Lower leg skin (tissue), 4 donors: ENCODE measurements around the gene TMEM181. TPM values are rescaled to one million over a fixed set of nuclear protein-coding genes. Genes with fewer than 3 reads are reported as not detected.

Source experiments
- DNase-seq, 2 donors: peaks; one replicate each; pipeline ENCODE4 v3.0.0-alpha.2; 2019; ENCODE audit warnings: low spot score in 2 of 2
- H3K4me3 ChIP-seq: fragments of 200-600 bp; sonication (generic); 2 replicates; pipeline ENCODE4 v1.5.1; 2017; ENCODE audit warnings: mild to moderate bottlenecking, low read depth; ENCODE audit not compliant: poor library complexity, severe bottlenecking
- POLR2A ChIP-seq, 2 donors: fragments of 450-650 bp; IDR thresholded peaks; one replicate each; pipeline ENCODE4 v1.6.1; 2016 to 2017; ENCODE audit warnings: antibody characterized with exemption in 2 of 2, mild to moderate bottlenecking in 1 of 2, moderate library complexity in 1 of 2
- WGBS, 2 donors: methylation state at CpG; one replicate each; pipeline ENCODE4 v1.1.5; 2018; 5-methylcytosine and 5-hydroxymethylcytosine counted together
- intact Hi-C: fragments of 100-400 bp; cut with DNase I; formaldehyde crosslinking; loops from one replicate; pipeline ENCODE4 v1.15.0; 2023; ENCODE audit warnings: low total_unique reads
- total RNA-seq, 4 donors: library from RNA; depleted of rRNA; stranded (reverse); fragments of >200 nt; gene quantifications; one replicate each; pipeline ENCODE4 v1.1.0, GENCODE V29; 2016
- TF ChIP-seq, protein P1 (sequence below), 3 donors: fragments of 450-650 bp; IDR thresholded peaks; one replicate each; pipeline ENCODE4 v1.5.1; 2016; ENCODE audit warnings: antibody characterized with exemption in 3 of 3, mild to moderate bottlenecking in 3 of 3, moderate library complexity in 2 of 3

TMEM181 gene
- total RNA-seq, 4 donors from 2014 or later, result 12.8 to 20.8 (median 17.2) TPM

DNA sequence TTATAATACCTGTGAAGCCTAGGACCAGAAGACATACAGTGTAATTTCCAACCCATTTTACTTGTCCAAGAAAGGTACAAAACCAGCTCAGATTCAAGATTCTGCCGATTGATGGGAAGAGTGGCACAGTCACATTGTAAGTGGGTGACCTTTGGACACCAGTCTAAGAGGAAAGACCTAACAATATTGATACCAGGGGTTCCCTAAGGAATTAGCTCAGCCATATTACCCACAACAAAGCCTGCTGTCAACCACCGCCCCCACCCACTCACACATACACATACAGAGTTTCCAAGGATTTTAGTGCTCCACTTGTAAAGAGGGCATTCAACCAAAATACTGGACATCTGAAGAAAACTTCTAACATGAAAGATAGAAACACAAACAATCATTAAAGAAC, 27.9 kb upstream of the TMEM181 start:
- H3K4me3 ChIP-seq, result no peak overlapping the region
- WGBS, 2 donors, result 89 to 94% methylated on average over 2 of the region's 2 CpGs
- intact Hi-C loops, result no loop called here
- no peak for TF ChIP-seq POLR2A (IDR thresholded peaks at IDR 0.05)
- TF ChIP-seq, protein P1, sequence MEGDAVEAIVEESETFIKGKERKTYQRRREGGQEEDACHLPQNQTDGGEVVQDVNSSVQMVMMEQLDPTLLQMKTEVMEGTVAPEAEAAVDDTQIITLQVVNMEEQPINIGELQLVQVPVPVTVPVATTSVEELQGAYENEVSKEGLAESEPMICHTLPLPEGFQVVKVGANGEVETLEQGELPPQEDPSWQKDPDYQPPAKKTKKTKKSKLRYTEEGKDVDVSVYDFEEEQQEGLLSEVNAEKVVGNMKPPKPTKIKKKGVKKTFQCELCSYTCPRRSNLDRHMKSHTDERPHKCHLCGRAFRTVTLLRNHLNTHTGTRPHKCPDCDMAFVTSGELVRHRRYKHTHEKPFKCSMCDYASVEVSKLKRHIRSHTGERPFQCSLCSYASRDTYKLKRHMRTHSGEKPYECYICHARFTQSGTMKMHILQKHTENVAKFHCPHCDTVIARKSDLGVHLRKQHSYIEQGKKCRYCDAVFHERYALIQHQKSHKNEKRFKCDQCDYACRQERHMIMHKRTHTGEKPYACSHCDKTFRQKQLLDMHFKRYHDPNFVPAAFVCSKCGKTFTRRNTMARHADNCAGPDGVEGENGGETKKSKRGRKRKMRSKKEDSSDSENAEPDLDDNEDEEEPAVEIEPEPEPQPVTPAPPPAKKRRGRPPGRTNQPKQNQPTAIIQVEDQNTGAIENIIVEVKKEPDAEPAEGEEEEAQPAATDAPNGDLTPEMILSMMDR (IDR thresholded peaks at IDR 0.05), result no peak
- DNase-seq, result no peak

DNA sequence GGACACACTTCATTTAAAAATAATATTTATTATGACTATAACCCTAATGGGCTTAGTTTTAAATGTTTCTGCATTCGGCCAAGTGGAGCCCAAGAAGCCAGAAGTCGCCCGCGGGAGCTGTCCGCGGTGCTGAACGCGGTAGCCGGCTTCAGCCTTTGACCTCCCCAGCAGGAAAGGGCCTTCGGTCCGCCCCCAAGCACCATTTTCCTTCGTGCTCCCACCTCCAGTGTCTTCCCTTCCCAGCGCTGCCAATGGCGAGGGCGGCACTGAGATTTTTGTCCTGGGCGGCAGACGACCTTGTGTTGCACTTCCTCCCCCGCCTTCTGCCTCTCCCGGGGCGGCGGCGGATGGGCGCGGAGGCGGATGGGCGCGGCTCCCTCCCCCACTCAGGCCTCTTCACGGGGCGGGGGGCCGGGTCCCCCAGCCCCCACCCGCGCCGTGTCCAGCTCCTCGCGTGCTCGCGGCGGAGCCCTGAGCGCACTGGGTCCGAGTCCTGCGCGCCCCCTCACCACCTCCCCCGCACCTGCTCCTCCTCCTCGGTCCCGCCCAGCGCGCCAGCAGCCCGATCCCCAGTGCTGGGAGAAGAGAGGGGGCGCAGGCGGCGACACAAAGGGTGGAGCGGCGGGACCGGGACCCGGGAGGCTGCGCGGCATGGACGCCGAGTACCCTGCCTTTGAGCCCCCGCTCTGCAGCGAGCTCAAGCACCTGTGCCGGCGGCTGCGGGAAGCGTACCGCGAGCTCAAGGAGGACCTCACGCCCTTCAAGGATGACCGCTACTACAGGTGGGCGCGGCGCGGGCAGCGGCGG, 23.6 kb upstream of the TMEM181 start:
- H3K4me3 ChIP-seq, result peak overlapping the region; percentile 29
- DNase-seq, result peak in 1 of 2 donors; percentile 91
- intact Hi-C loops, result no loop called here
- no peak for TF ChIP-seq POLR2A (IDR thresholded peaks at IDR 0.05)
- TF ChIP-seq, protein P1 (IDR thresholded peaks at IDR 0.05), result no peak
- WGBS, 2 donors, result 2 to 6% methylated on average over 27 to 42 of the region's 75 CpGs

DNA sequence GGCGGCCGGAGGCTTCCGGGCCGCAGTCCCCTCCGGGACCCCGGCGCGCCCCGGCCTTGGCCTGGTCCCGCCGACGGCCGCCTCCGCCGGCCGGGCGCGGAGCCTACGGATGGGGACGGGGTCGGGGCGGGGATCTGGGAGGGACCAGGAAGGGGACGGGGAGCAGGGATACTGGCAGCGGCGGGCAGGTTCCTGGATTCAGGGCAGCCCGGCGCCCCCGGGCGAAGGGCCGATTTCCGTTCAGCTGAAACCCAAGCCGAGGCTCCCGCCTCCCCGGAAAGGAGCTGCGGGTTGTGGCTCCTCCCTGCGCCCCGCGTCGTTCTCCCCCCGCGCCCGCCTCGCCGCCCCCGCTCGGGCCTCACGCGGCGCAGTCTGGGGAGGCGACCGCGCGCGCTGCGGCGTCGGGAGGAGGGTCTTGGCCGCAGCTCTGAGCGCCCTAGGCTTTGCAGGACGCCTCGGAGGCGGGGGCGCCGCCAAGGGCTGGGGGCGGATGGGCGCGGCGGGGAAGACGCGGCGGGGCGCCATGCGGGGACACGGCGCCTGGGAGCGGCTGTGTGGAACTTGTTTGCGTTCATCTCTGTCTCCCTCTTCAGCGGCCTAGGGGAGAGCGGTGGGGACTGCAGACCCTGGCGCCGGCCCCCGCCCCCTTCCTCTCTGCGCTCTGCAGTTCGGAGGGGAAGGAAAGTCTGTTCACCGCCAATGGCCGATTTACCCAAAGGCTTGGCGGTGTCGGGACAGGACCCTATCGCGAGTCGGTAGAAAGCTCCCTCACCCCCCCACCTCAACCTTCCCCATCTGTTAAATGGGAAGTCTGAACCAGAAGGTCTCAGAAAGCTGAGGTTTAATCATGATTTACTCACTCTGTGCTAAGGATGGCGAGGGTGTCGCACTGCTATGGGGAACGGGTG, 22.7 kb upstream of the TMEM181 start:
- TF ChIP-seq, protein P1 (IDR thresholded peaks at IDR 0.05), result no peak
- no peak for TF ChIP-seq POLR2A (IDR thresholded peaks at IDR 0.05)
- intact Hi-C loops, result no loop called here
- no peak for DNase-seq
- WGBS, 2 donors, result 6 to 8% methylated on average over 37 to 40 of the region's 94 CpGs
- H3K4me3 ChIP-seq, result peak overlapping the region; percentile 32

- H3K4me3 ChIP-seq, result no peak overlapping the region
- 33 to 46% methylated on average over 2 of the region's 2 CpGs for WGBS, 2 donors
- TF ChIP-seq, protein P1 (IDR thresholded peaks at IDR 0.05), result no peak
- no peak for TF ChIP-seq POLR2A (IDR thresholded peaks at IDR 0.05)
- DNase-seq, result no peak
- intact Hi-C loops, result no loop called here
These were observed 21.1 kb upstream of the TMEM181 start for GRCh38 chr6:158538741-158539140.

- intact Hi-C loops, result no loop called here
- no peak for DNase-seq
- whole genome bisulfite sequencing, 2 donors, result 62 to 63% methylated on average over 7 of the region's 7 CpGs
- no peak overlapping the region for H3K4me3 ChIP-seq
- TF ChIP-seq, protein P1 (IDR thresholded peaks at IDR 0.05), result no peak
- TF ChIP-seq POLR2A (IDR thresholded peaks at IDR 0.05), result no peak
These were observed 20.5 kb upstream of the TMEM181 start for GRCh38 chr6:158539413-158539812.
